Measurements from ENCODE around the gene CCDC92. TPM values are rescaled to one million over a fixed set of nuclear protein-coding genes. Genes with fewer than 3 reads are reported as not detected.

CCDC92 gene
- total and polyA plus RNA-seq, 2 of the 8 experiments (the other 6 are each of a cell fraction or from before 2014, with no cell fraction given): 0.43 to 0.51 TPM

GRCh38 chr12:123987022-123987421, 14.4 kb upstream of the CCDC92 start:
- H3K27ac ChIP-seq (ENCODE audit: low read depth, low read length): no peak overlapping the region
- H3K23me2 ChIP-seq (ENCODE audit: low read depth, low read length): no peaks in the 10 kb centered on the region
- no peak for DNase-seq (ENCODE audit: low read depth in 1 of 2, low spot score in 2 of 2)
- no peaks in the 10 kb centered on the region for H3K27me3 ChIP-seq (replicated peaks in 1 of 4; ENCODE audit: control insufficient read depth in 3 of 4, extremely low read depth in 1 of 4, insufficient read depth in 3 of 4, low read length in 3 of 4)
- no peak overlapping the region for H2BK12ac ChIP-seq (ENCODE audit: low read depth, low read length)
- H3K36me3 ChIP-seq (ENCODE audit: control insufficient read depth in 2 of 4, insufficient read depth in 4 of 4, low read length in 3 of 4): no peaks in the 10 kb centered on the region; a peak in 1 of 8 replicates
- H3K56ac ChIP-seq (replicated peaks; ENCODE audit: insufficient read length, low read depth, low read length): no peak overlapping the region
- no peak overlapping the region for H2AK5ac ChIP-seq (ENCODE audit: low read depth, low read length)
- 87% methylated on average over 2 of the region's 2 CpGs; no CpG with 5 or more reads in 1 of the 2 experiments for WGBS, 2 experiments (ENCODE audit: extremely low coverage in 1 of 2, insufficient coverage in 1 of 2, insufficient read length in 1 of 2, insufficient replicate concordance in 2 of 2, low coverage in 1 of 2, low lambda C conversion rate in 2 of 2, missing lambda C conversion rate in 1 of 2)
- H3K79me2 ChIP-seq (ENCODE audit: control insufficient read depth in 1 of 2, insufficient read depth in 2 of 2, low read length in 2 of 2): no peaks in the 10 kb centered on the region
- no peak overlapping the region for H2BK5ac ChIP-seq (ENCODE audit: low read depth, low read length)
- H2BK15ac ChIP-seq (ENCODE audit: low read length): no peak overlapping the region
- TF ChIP-seq RXRA (IDR thresholded peaks at IDR 0.05; ENCODE audit: insufficient read depth, low read depth, low read length) (no peak), CEBPB (IDR thresholded peaks at IDR 0.05; ENCODE audit: low read depth, low read length) (no peak), FOSL1 (IDR thresholded peaks at IDR 0.05; ENCODE audit: insufficient read depth, low read depth, low read length) (no peak), RAD21 (IDR thresholded peaks at IDR 0.05 in 1 of 2, conservative IDR thresholded peaks at IDR 0.05 in 1 of 2; ENCODE audit: low read depth in 2 of 2, low read length in 2 of 2) (no peak), POU5F1 (IDR thresholded peaks at IDR 0.05; ENCODE audit: low read depth, low read length) (no peak), GABPA (IDR thresholded peaks at IDR 0.05; ENCODE audit: borderline replicate concordance, insufficient read depth, low read length) (no peak), BCL11A (IDR thresholded peaks at IDR 0.05; ENCODE audit: low read depth in 2 of 2, low read length in 2 of 2) (no peak), SRF (IDR thresholded peaks at IDR 0.05; ENCODE audit: low read depth, low read length) (no peak), CREB1 (IDR thresholded peaks at IDR 0.05) (no peak), SP1 (IDR thresholded peaks at IDR 0.05; ENCODE audit: low read depth, low read length) (no peak), POLR2AphosphoS5 (IDR thresholded peaks at IDR 0.05; ENCODE audit: low read depth, low read length) (no peak), CHD2 (IDR thresholded peaks at IDR 0.05; ENCODE audit: low read length) (no peak)
- H3K9ac ChIP-seq (replicated peaks in 1 of 4; ENCODE audit: extremely low read depth in 1 of 4, low read depth in 3 of 4, low read length in 3 of 4): no peak overlapping the region
- H4K91ac ChIP-seq (replicated peaks; ENCODE audit: insufficient read length, low read length): no peak overlapping the region
- H3K18ac ChIP-seq (ENCODE audit: extremely low read depth, low read length): no peak overlapping the region
- FAIRE-seq: no peak
- POLR2A ChIA-PET (ENCODE audit: partially characterized antibody): interaction anchor here (1.0 to 1.1 kb wide), 2 partner anchors 12 to 14 kb away, joined by 3 read pairs; partner anchors contain the start of gene CCDC92
- CTCF ChIA-PET (ENCODE audit: partially characterized antibody): interaction anchor here (0.6 to 3.2 kb wide), 17 partner anchors 8 to 920 kb away, joined by 3 to 13 read pairs (median 4); no protein-coding TSS in a partner anchor
- no peaks in the 10 kb centered on the region for H3K4me1 ChIP-seq (replicated peaks in 1 of 4; ENCODE audit: control insufficient read depth in 3 of 4, insufficient read depth in 4 of 4, low read length in 3 of 4)
- H4K8ac ChIP-seq (ENCODE audit: extremely low read depth, insufficient read depth, low read length): no peak overlapping the region
- no peak overlapping the region for H2BK120ac ChIP-seq (replicated peaks; ENCODE audit: low read depth, low read length)
- H4K5ac ChIP-seq (ENCODE audit: insufficient read length, low read depth, low read length): no peak overlapping the region
- no peak overlapping the region for H3K23ac ChIP-seq (ENCODE audit: insufficient read length)
- no peak overlapping the region for H3K14ac ChIP-seq (ENCODE audit: insufficient read length)
- H4K20me1 ChIP-seq (replicated peaks in 1 of 2; ENCODE audit: control insufficient read depth in 1 of 2, insufficient read depth in 2 of 2, low read length in 2 of 2): peaks cover 7 to 15% of the 10 kb centered on the region in 2 experiments
- no peak overlapping the region for H2AFZ ChIP-seq (ENCODE audit: low read length)
- H3K4ac ChIP-seq (replicated peaks; ENCODE audit: insufficient read length, low read depth, low read length): no peak overlapping the region
- H3K79me1 ChIP-seq (ENCODE audit: low read depth, low read length): no peaks in the 10 kb centered on the region; the same call in 1 of the 2 replicates
- no peak overlapping the region for H3K4me3 ChIP-seq (ENCODE audit: extremely low read depth in 1 of 4, insufficient read depth in 2 of 4, low read depth in 3 of 4, low read length in 4 of 4)
- H3K9me3 ChIP-seq (ENCODE audit: insufficient read depth in 2 of 2, low read depth in 1 of 2, low read length in 1 of 2): no peaks in the 10 kb centered on the region
- H2BK20ac ChIP-seq (ENCODE audit: low read length): no peak overlapping the region
- H3K4me2 ChIP-seq (ENCODE audit: insufficient read depth in 1 of 2, low read depth in 2 of 2, low read length in 2 of 2): no peak overlapping the region
